A549 (cell line): Measurements from ENCODE around the gene TCF4.

ENCODE experiments used
- HDAC2 ChIP-seq: fragments of 200-600 bp; sonication (generic); IDR thresholded peaks from 2 replicates; pipeline ENCODE4 v1.6.1; 2016
- POLR2A ChIP-seq: IDR thresholded peaks from 2 replicates; pipeline ENCODE4 v1.6.1; 2012; ENCODE audit warnings: mild to moderate bottlenecking, low read length
- TF ChIP-seq, protein P1 (sequence below): fragments of >200 bp; sonication (Bioruptor Twin); formaldehyde crosslinking; IDR thresholded peaks from 3 replicates; pipeline ENCODE4 v1.5.1; 2016

DNA sequence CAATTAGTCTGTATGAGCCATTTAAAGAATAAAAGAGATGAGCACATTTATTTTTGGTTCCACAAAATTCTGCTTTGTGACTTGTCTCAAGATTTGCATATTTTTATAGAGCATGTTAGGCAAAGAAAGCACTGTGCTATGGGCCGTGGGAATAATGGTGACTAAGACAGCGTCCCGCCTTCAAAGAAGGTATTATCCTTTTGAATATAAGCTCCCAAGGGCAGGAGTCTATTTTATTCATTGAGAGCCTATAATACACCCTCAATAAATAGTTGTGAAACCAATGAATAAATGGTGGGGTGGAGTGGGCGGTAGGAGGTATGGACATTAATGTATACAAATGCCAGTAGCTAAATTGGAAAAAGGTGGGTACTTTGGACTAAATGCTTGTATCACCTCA, 20.5 kb upstream of the TCF4 start:
- TF ChIP-seq, protein P1, sequence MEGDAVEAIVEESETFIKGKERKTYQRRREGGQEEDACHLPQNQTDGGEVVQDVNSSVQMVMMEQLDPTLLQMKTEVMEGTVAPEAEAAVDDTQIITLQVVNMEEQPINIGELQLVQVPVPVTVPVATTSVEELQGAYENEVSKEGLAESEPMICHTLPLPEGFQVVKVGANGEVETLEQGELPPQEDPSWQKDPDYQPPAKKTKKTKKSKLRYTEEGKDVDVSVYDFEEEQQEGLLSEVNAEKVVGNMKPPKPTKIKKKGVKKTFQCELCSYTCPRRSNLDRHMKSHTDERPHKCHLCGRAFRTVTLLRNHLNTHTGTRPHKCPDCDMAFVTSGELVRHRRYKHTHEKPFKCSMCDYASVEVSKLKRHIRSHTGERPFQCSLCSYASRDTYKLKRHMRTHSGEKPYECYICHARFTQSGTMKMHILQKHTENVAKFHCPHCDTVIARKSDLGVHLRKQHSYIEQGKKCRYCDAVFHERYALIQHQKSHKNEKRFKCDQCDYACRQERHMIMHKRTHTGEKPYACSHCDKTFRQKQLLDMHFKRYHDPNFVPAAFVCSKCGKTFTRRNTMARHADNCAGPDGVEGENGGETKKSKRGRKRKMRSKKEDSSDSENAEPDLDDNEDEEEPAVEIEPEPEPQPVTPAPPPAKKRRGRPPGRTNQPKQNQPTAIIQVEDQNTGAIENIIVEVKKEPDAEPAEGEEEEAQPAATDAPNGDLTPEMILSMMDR: no peak
- TF ChIP-seq HDAC2 (no peak), POLR2A (no peak)
